ENCODE results near the gene BSG.

- no peak for TF ChIP-seq ZNF512 (CRISPR knock-in tag; IDR thresholded peaks at IDR 0.05; ENCODE audit: borderline replicate concordance)
- TF ChIP-seq, protein P1, sequence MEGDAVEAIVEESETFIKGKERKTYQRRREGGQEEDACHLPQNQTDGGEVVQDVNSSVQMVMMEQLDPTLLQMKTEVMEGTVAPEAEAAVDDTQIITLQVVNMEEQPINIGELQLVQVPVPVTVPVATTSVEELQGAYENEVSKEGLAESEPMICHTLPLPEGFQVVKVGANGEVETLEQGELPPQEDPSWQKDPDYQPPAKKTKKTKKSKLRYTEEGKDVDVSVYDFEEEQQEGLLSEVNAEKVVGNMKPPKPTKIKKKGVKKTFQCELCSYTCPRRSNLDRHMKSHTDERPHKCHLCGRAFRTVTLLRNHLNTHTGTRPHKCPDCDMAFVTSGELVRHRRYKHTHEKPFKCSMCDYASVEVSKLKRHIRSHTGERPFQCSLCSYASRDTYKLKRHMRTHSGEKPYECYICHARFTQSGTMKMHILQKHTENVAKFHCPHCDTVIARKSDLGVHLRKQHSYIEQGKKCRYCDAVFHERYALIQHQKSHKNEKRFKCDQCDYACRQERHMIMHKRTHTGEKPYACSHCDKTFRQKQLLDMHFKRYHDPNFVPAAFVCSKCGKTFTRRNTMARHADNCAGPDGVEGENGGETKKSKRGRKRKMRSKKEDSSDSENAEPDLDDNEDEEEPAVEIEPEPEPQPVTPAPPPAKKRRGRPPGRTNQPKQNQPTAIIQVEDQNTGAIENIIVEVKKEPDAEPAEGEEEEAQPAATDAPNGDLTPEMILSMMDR (IDR thresholded peaks at IDR 0.05), result no peak
- TF ChIP-seq, protein P2, sequence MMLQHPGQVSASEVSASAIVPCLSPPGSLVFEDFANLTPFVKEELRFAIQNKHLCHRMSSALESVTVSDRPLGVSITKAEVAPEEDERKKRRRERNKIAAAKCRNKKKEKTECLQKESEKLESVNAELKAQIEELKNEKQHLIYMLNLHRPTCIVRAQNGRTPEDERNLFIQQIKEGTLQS (CRISPR knock-in tag; conservative IDR thresholded peaks at IDR 0.05), result no peak
- TF ChIP-seq SMAD4 (CRISPR knock-in tag; IDR thresholded peaks at IDR 0.05), result no peak
- no peak for TF ChIP-seq PRDM15 (CRISPR knock-in tag; IDR thresholded peaks at IDR 0.05)
- TF ChIP-seq ZNF263 (CRISPR knock-in tag; IDR thresholded peaks at IDR 0.05; ENCODE audit: low read depth), result no peak
- TF ChIP-seq ZNF138 (CRISPR knock-in tag; conservative IDR thresholded peaks at IDR 0.05), result no peak
- TF ChIP-seq, protein P3, sequence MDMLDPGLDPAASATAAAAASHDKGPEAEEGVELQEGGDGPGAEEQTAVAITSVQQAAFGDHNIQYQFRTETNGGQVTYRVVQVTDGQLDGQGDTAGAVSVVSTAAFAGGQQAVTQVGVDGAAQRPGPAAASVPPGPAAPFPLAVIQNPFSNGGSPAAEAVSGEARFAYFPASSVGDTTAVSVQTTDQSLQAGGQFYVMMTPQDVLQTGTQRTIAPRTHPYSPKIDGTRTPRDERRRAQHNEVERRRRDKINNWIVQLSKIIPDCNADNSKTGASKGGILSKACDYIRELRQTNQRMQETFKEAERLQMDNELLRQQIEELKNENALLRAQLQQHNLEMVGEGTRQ (CRISPR knock-in tag; IDR thresholded peaks at IDR 0.05), result no peak
- no peak for TF ChIP-seq TCF7 (CRISPR knock-in tag; IDR thresholded peaks at IDR 0.05; ENCODE audit: low read depth)
- TF ChIP-seq, protein P4, sequence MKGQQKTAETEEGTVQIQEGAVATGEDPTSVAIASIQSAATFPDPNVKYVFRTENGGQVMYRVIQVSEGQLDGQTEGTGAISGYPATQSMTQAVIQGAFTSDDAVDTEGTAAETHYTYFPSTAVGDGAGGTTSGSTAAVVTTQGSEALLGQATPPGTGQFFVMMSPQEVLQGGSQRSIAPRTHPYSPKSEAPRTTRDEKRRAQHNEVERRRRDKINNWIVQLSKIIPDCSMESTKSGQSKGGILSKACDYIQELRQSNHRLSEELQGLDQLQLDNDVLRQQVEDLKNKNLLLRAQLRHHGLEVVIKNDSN (CRISPR knock-in tag; IDR thresholded peaks at IDR 0.05), result no peak
- no peak for TF ChIP-seq ZNF423 (CRISPR knock-in tag; IDR thresholded peaks at IDR 0.05)
- TF ChIP-seq ZNF317 (CRISPR knock-in tag; IDR thresholded peaks at IDR 0.05; ENCODE audit: borderline replicate concordance, low read depth), result no peak
- TF ChIP-seq, protein P5, sequence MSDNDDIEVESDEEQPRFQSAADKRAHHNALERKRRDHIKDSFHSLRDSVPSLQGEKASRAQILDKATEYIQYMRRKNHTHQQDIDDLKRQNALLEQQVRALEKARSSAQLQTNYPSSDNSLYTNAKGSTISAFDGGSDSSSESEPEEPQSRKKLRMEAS (CRISPR knock-in tag; IDR thresholded peaks at IDR 0.05), result no peak
Measured at GRCh38 chr19:576768-577438, 4.5 kb downstream of the BSG start.

Data from WTC11 (cell line).